ENCODE data around the gene PALLD. TPM values are rescaled to one million over a fixed set of nuclear protein-coding genes. Genes with fewer than 3 reads are reported as not detected.
A peak's percentile ranks its signal among the peaks of the same experiment; 100 is the strongest.

Gene PALLD
- total RNA-seq, 4 donors from 2014 or later, result 1,903 to 3,507 (median 2,130) TPM

GRCh38 chr4:168710353-168710946, 213.6 kb downstream of the PALLD start:
- no peaks in the 10 kb centered on the region for H3K27me3 ChIP-seq
- H3K4me1 ChIP-seq, result peaks cover 19 to 43% (median 29%) of the 10 kb centered on the region in 4 donors
- intact Hi-C loops (cut with DNase I), result loop anchor here (5.0 kb wide), 2 partner anchors 122 to 207 kb away; no protein-coding TSS in a partner anchor
- 56% methylated on average over 3 of the region's 3 CpGs for WGBS
- H3K36me3 ChIP-seq, result no peaks in the 10 kb centered on the region
- DNase-seq (ENCODE audit: extremely low spot score), result no peak
- no peak overlapping the region for H3K4me3 ChIP-seq
- H3K27ac ChIP-seq (replicated peaks in 1 of 4), result peak overlapping the region; percentile 75 to 82 (median 79)
- TF ChIP-seq CTCF (IDR thresholded peaks at IDR 0.05), result peak; percentile 68 to 74 (median 72)
- TF ChIP-seq POLR2A (IDR thresholded peaks at IDR 0.05; ENCODE audit: low read depth), result no peak
- no peak for TF ChIP-seq EP300 (IDR thresholded peaks at IDR 0.05)
- peak in 1 of 2 donors; percentile 21 for TF ChIP-seq POLR2AphosphoS5 (IDR thresholded peaks at IDR 0.05)
- no peaks in the 10 kb centered on the region for H3K9me3 ChIP-seq

GRCh38 chr4:168711197-168712140, 214.6 kb downstream of the PALLD start:
- WGBS, result 48% methylated on average over 11 of the region's 11 CpGs
- Histone ChIP-seq H3K36me3 (no peaks in the 10 kb centered on the region), H3K4me3 (no peak overlapping the region), H3K4me1 (peaks cover 27 to 54% (median 39%) of the 10 kb centered on the region in 4 donors), H3K27ac (replicated peaks in 1 of 4) (peak overlapping the region; percentile 75 to 82 (median 79)), H3K9me3 (no peaks in the 10 kb centered on the region), H3K27me3 (no peaks in the 10 kb centered on the region)
- intact Hi-C loops (cut with DNase I), result loop anchor here (5.0 kb wide), 2 partner anchors 121 to 206 kb away; no protein-coding TSS in a partner anchor
- DNase-seq (ENCODE audit: extremely low spot score), result no peak
- TF ChIP-seq POLR2AphosphoS5 (IDR thresholded peaks at IDR 0.05), result peak in 1 of 2 donors; percentile 39
- TF ChIP-seq POLR2A (IDR thresholded peaks at IDR 0.05; ENCODE audit: low read depth), result no peak

GRCh38 chr4:168712316-168712890, 215.6 kb downstream of the PALLD start:
- no peaks in the 10 kb centered on the region for H3K27me3 ChIP-seq
- H3K9me3 ChIP-seq, result no peaks in the 10 kb centered on the region
- H3K4me1 ChIP-seq, result peaks cover 34 to 63% (median 48%) of the 10 kb centered on the region in 4 donors
- H3K4me3 ChIP-seq, result no peak overlapping the region
- no peak for DNase-seq (ENCODE audit: extremely low spot score)
- H3K27ac ChIP-seq (replicated peaks in 1 of 4), result peak overlapping the region; percentile 75 to 82 (median 79)
- 91% methylated on average over 4 of the region's 4 CpGs for WGBS
- H3K36me3 ChIP-seq, result no peaks in the 10 kb centered on the region
- TF ChIP-seq CTCF (IDR thresholded peaks at IDR 0.05) (no peak), EP300 (IDR thresholded peaks at IDR 0.05) (no peak), POLR2AphosphoS5 (IDR thresholded peaks at IDR 0.05) (no peak), POLR2A (IDR thresholded peaks at IDR 0.05; ENCODE audit: low read depth) (no peak)
- intact Hi-C loops (cut with DNase I), result loop anchor here (5.0 kb wide), 2 partner anchors 120 to 205 kb away; no protein-coding TSS in a partner anchor

- Histone ChIP-seq H3K9me3 (no peaks in the 10 kb centered on the region), H3K4me1 (peaks cover 43 to 71% (median 56%) of the 10 kb centered on the region in 4 donors), H3K27ac (replicated peaks in 1 of 4) (peak overlapping the region; percentile 75 to 82 (median 79)), H3K36me3 (no peaks in the 10 kb centered on the region), H3K4me3 (no peak overlapping the region), H3K27me3 (no peaks in the 10 kb centered on the region)
- 92% methylated on average over 2 of the region's 2 CpGs for WGBS
- no peak for DNase-seq (ENCODE audit: extremely low spot score)
- intact Hi-C loops (cut with DNase I), result loop anchor here (5.0 kb wide), 2 partner anchors 119 to 204 kb away; no protein-coding TSS in a partner anchor
- no peak for TF ChIP-seq EP300 (IDR thresholded peaks at IDR 0.05)
- no peak for TF ChIP-seq POLR2AphosphoS5 (IDR thresholded peaks at IDR 0.05)
- no peak for TF ChIP-seq CTCF (IDR thresholded peaks at IDR 0.05)
- no peak for TF ChIP-seq POLR2A (IDR thresholded peaks at IDR 0.05; ENCODE audit: low read depth)
These were observed 216.4 kb downstream of the PALLD start for GRCh38 chr4:168713253-168713652.
